DND-41 (cell line): ENCODE measurements around the gene CPNE4.

Source experiments
- CTCF ChIP-seq: IDR thresholded peaks from 2 replicates; pipeline ENCODE4 v1.5.1; 2012; ENCODE audit warnings: borderline replicate concordance, low read length, moderate library complexity, mild to moderate bottlenecking; ENCODE audit not compliant: poor library complexity, severe bottlenecking; ENCODE audit errors: extremely low read depth
- EZH2 ChIP-seq: IDR thresholded peaks from 3 replicates; pipeline ENCODE4 v1.6.1; 2012; ENCODE audit warnings: borderline replicate concordance, low read depth, mild to moderate bottlenecking, moderate library complexity, low read length, inconsistent platforms; ENCODE audit not compliant: severe bottlenecking

DNA sequence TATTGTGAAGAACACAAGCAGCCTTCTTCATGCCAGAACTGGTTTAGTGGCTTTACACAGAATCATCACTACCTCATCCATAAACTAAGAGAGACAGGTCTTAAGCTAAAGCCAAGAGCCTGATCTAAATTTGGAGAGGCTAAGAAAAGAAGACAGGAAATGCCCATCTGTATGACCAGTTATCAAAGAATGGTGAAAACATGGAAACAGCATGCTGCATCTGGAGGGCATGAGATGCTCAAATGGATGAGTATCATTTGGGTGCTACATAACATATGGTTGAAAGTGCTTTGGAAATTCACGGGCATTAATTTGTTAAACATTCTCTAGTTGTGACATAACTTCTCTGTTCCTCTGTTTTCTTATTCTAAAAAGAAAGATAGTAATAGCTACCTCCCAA, 112.5 kb downstream of the CPNE4 start:
- TF ChIP-seq EZH2 = no peak
- TF ChIP-seq CTCF = no peak
